ENCODE results near the gene NBPF1.
"Not testable (repeated sequence)": the region's sequence is repeated elsewhere in the genome, so short reads cannot be mapped to it uniquely, and the experiment has no call there.

GRCh38 chr1:16643476-16644192 is 30.3 kb upstream of the NBPF1 start:
- 0 out of 2 replicates have a peak, but pooled peaks have one; percentile 16 for TF ChIP-seq MYC (IDR thresholded peaks at IDR 0.05; ENCODE audit: low read depth, low read length)
- not testable (repeated sequence) for TF ChIP-seq CTCF (IDR thresholded peaks at IDR 0.05; ENCODE audit: low read depth, low read length); POLR2A (IDR thresholded peaks at IDR 0.05; ENCODE audit: extremely low read depth, insufficient read length)
